ENCODE results near the gene ACADVL.
"Not testable (repeated sequence)": the region's sequence is repeated elsewhere in the genome, so short reads cannot be mapped to it uniquely, and the experiment has no call there.

Gene ACADVL

DNA sequence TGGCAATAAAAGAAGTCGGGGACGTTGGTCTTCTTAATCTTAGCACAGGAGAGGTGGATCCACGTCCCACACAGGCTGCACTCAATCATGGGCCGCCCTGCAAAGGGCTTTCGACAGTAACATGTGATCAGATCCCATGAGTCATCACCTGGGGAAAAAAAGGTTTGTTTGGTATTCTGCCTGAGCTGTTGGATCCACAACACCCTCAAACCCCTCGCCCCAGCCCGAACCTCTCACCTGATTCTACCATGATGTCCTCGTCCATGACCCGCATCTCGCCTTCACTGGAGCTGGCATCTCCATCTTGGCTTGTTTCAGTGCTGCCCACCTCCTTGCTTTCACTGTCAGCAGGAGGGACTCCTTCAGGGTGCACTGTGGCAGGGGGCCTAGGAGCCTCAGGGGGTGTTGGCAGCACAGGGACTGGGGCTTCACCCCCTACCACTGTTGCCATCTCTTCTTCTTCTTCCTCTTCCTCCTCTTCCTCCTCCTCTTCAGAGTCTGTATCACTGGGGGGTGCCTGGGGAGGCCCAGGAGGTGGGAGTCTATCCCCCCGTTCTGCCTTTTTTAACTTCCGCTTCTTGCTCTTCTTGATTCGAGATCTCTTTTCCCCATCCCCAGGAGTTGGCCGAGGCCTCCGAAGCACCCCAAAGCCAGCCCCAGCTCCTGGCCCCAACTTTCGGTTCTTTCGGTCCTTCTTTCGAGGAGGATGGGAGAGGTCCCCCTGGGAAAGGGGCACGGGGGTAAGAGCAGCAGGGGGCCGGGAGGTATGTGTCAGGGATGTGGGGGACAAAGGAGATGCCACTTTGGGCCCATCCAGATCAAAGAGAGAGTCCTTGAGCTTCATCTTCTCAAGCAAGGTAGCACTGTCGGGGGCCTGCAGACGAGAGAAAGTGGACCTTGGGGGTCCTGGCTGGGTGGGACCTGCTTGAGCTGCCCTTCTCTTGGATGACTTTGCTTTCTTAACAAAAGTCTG is 16.2 kb downstream of the ACADVL start:
- DNase-seq, result no peak

DNA sequence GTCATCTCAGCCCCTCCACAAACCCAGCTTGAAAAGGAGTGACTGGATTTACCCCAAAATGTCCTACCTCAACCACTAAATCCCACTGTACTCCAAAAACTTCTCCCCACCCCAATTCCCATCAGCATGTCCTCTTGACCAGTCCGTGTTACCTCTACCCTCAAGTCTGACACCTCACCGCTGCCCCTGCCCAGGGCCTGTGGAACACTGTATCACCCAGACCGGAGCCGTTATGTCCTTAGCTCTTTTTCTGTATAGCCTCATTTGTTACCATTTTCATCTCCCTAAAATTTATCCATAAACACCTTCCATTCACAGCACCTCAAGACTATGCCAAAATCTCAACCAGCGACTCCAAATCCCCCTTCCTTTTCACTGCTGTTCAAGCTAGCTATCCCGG is 17.1 kb downstream of the ACADVL start:
- no peak for DNase-seq

DNA sequence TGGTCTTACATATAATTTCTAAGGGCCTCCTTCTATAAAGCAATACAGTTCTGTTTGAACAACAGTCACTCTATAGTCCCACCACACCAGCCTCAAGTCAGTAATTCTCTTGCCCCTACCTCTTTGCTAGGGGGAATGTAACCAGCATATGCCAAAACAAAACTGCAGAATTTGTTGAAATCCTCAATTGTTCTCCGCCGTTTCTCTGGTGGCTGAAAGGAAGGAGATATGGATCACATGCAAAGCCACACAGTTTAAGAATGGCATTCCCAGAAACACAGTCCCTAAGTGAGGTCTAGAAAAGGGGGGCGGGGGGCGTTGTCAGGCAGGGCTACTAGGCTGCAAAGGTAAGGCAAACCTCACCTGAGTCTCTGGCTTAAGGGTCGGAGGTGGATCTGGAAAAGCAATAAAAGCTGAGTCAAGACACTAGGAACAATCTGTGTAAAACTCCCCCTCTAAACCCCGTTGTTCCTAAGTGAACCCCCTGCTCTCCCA is 17.6 kb downstream of the ACADVL start:
- no peak for DNase-seq

DNA sequence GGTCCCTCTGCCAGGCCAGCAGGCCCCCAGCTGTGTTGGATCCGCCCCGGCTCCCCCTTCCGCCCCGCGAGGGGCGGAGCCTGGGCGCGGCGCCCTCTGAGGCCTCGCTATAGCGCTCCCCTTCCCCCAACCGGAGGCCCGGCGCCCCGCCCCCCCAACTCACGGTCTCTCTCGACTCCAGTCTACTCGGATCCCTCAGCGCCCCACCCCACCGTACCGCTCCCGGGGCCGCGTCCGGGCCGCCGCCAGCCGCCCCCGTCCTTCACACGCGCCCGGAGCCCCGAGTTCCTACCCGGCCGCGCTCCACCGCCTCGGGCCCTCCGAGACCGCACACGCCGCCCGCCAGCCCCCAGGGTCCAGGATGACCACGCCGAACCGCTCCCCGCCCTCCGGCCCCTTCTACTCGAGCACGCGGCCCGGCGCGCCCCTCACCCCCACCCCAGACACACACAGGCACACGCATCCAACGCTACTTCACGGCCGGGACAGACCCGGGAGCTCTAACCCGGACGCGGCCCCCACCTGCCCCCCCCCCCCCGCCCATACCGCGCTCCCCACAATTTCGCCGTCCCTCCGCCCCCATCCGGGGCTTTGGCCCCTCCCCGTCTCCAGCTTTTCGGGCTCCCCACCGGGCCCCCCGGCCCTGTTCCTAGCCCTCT is 18.2 kb downstream of the ACADVL start:
- DNase-seq, result peak; percentile 77

DNA sequence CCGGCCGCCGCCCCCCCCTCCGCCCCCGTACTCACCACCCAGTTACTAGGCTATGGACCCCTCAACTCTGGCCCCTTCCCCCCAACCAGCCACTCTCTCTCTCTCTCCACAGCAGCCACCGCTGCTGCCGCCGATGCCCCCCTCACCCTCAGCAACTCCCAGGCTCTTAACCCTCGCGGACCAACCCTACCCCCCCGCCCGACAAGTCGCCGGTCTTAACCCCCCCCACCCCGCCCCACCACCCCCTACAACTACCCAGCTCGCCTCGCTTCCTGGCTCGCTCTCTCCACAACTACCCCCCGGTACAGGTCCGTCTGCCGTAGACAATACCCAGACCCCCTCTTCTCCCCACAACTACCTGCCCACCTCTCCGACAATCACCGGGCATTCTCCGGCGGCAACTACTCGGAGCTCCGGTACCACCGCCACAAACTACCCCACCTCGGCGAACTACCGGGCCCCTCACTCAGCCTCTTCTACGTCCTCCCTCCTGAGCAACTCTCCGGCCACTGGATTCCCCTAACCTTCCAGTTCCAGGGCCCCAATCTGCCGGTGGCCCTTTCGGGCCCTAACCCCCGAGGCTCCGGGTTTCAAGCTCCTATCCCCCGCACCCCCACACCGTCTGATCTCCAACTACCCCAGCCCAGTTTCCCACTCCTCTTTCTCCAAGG is 18.8 kb downstream of the ACADVL start:
- DNase-seq, result peak; percentile 37

DNA sequence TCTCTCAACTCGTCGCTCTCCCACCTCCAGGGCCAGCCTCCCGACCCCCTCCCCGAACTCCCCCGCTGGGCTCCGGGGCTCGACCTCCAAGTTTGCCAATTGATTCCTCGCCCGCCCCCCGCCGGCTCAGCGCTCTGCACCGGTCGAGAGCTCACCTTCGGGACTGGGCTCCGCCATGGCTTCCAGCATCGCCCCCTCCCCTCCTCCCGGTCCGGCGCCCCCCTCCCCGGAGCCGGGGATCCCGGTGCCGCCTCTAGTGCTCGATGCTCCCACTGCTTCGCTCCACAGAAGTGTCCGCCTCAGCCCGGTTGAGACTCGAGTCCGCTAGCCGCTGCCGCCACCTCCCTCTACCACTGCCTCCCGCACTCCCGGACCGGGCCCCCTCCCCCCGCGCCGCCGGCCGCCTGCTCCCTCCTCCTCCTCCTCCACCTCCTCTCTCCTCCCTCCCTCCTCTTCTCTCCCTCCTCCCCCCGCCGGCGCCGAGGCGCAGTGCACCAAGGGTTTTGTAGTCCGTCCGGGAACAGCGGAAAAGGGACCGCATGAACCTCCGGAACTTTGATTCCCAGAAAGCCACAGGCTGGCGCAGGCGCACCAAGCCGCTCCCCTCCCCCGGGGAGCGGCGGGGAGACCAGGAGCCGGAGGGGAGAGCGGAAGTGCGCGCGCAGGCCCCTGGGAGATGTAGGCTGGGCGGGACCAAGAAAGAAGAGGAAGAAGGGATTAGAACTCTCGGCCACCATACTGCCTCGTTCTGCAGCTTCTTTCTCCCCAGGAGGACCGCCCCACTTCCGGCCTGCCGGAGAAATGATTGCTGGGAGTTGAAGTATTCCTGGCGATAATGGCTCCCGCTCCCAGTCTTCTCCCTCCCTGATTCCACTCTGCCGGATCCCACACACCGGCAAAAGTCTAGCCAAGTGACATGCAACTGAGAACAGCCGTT is 19.6 kb downstream of the ACADVL start, which contains the start of gene PHF23:
PHF23 (minus strand) TSS at position 367 of the 937 bp plus-strand sequence; CDS start at position 189, 178 bp downstream.
- DNase-seq, result peak; percentile 100

DNA sequence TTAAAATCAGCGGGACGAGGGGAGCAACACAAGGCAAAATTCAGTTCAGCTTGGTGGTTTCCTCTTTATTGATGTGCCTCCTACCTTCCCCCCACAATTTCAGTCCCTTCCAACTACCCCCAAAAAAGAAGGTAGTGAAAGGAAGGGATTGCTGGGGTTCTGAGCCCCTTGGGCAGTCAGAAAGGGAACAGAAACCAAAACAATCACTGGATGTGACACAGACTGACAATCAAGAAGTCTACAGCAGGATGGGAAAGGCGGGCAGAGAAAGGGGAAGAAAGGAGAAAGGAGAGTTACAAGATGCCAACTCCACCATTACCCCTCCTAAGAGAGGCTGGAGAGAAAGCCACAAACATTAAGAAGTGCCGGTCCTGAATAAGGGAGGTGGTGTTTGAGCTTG is 20.6 kb downstream of the ACADVL start:
- DNase-seq, result no peak

DNA sequence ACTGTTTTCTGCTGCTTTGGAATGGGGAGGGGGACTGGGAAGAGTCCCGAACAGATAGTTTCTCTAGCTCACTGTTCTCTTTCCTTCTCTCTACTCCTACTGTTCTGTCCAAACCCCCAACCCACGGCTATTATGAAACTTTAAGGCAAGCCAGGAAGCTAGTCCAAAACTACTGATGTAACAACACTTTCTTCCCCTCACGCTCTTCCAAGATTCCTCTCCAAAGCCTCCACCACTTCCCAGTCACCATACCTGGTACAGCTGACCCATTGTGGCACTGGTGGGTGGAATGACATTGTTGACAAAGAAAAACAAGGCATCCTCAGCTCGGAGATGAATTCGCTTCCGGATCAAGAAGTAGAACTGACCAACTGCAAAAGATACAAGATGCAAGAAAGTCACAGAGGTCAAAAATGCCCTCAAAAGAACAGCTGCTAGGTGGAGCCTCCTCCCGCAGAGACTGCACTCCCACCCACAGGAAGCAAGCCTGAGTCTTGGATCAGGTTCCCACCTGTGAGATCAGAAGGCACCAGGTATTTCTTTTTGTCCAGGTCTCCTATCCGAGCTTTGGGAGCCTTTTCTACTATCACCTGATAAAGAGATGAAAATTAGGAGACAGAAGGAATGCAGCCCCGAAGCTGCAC is 21.5 kb downstream of the ACADVL start:
- DNase-seq, result no peak

DNA sequence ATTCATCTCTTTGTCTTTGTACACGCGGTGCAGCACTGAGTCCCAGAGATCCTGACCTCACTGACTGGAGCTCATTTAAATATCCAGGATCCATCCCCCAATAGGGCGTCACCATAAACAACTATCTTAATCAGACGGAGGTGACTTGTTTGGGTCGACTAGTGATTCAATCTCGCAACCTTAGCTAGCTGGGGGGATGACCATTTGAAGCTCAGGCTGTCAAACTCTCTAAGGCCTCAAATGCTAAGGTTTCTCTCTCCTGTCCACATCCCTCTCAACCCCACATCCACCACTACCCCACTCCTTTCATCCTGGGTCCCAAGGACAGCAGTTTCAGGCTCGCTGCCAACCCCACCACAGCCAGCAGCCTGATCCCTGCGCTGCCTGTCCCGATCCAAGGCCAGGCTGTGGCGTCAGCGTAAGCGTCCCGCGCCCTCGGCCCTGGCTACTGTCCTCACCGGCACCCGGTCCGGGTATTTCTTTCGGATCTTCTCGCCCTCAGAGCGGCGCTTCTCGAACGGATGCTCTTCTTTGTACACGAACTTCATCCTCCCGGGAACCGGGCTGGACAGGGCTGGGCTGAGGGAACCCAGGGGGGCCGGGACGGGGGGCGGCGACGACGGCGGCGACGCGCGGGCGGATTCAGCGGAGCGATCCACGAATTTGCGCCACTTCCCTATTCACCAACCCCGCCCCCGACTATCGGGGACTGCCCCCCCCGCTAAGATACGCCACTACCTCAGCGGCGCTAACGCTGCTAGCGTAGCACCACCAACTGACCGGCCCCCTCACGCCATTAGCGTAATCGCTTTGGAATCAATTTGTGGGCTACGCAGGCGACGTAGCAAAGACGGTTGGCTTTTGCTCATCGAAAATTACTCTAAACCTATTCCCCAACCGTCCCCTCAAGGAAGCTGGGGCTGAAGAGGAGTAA is 22.3 kb downstream of the ACADVL start, which contains the start of gene GABARAP:
GABARAP (minus strand) TSS at position 667 of the 934 bp plus-strand sequence; CDS start at position 548, 119 bp downstream.
- DNase-seq, result peak; percentile 93

DNA sequence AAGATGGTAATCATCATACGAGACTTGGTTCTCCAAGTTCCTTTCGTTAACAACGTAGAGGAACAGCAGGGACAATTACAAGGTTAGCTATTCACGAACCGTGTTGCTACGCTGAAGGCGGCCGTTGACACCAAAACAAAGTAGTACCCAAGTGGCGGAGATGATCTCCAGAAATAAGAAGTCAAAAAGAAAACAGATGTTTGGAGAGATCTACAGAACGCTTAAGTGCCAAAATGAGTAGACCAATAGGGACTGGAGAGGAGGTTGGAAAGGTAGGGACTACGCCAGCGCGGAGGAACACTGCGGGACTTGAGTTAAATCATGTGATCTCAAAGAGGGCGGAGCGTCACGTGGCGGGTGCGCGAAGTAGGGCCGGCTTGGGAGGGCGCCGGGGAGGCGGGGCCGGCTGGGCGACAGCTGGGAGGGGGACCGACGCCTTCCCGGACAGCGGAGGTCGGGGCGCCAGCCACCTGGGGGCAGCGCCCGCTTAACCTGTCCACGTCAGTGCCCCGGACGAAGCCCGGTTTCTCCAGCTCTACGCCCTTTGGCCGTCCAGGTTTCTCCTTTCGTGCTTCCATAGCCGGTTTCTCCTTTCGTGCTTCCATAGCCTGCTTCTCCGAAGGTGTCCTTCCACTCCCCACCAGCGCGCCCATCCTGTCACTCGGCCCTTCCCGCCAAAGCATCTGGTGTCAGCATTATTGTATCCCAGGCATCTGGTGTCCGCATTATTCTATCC is 23.1 kb downstream of the ACADVL start:
- DNase-seq, result peak; percentile 97

DNA sequence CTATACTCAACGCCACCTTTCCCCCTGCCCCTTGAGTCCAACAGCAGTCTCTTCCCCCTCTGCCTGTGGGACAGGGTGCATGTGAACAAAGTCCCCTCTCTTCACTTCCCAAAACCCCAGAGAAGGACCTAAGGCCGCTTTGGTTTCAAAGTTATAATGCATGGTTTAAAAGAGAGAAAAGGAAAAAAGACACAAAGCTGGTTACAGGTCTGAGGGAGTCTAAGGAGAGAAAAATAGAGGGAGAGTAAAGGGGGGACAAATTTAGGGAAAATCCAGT is 23.7 kb downstream of the ACADVL start:
- no peak for DNase-seq

DNA sequence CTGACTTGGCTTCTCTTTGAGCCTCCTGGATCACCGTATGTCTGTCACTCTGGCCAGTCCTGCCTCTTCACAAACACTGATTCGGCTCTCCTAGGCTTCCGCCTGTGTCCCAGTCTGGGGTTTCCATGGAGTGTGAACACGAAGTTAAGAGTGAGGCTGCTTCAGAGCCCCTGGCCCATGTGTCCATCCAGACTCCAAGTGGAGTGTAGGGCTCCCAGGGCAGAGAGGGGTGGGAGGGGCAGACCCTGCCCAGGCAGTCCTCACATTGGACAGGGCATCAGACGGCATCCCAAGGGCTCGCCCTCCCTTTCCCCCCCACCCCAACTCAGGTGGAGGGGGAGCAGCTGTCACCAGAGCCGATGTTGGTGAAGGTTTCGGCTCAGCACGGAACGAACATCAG is 24.1 kb downstream of the ACADVL start:
- not testable (repeated sequence) for DNase-seq

DNA sequence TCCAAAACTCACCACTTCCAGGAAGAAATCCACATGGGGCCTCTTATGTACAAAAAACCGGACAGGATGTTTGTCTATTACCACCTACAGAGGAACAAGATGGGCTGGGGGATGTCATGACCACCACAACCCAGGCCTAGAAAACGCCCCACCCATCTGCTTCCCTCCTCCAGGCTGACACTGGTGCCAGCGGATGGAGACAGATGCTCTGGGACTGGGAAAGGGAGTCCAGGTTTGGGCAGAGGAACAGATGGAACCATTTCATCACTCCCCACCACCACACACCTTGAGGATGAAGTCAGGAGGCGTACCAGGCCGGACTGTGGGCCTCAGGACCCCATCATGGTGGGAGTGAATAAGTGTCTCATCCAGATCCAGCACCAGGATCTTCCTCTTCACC is 27.0 kb downstream of the ACADVL start:
- no peak for DNase-seq

DNA sequence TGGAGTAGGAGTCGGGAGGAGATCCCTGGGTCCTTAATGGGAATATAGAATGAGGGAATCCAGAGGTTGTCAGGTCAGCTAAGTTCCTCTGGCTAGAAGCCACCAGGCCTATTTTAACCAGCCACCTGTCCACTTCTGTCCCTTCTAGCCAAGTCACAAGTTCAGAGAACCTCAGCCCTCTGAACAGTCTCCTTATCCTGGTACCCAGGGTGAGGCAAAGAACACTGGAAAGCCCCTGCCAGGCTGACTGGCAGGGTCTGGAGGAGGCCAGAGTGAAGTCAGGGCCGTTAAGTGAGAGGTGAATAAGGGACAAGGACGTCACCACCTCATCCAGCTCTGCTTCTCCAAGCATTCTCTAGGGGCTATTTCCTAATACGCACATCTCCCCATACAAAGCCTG is 29.1 kb downstream of the ACADVL start:
- DNase-seq, result no peak

DNA sequence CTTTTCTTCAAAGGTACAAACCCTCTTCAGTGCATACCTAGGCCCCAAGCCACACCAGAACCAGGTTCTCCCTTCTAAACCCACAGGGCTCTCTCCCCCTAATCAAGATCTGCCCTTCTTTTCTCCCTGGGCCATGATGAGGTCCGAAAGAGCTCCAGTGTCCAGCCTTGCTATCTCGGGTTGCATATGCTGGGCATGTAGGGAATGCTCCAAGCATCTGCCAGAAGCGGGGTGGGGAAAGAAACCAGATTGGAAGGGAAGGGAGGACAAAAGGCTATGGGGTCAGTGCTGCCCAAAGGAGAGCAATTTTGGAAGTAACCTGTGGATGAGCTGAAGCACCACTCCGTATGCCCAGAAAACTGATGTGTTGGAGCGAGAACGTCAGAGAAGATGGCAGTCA is 29.5 kb downstream of the ACADVL start:
- no peak for DNase-seq

DNA sequence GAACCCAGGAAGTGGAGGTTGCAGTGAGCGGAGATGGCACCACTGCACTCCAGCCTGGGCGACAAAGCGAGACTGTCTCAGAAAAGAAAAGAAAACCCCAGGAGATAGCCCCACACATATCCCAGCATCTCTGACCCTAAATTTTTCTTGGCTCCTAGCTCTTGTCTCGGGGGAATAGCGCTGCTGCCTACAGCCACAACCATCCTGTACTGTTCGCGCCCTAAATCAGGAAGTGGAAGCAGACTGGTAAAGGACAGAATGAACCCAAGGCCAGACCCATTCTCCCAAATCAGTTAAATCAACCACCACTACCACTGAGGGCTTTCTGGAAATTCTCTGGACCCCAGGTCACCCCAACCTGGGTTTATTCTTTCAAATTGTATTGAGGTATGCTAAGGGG is 30.1 kb downstream of the ACADVL start:
- DNase-seq, result no peak

DNA sequence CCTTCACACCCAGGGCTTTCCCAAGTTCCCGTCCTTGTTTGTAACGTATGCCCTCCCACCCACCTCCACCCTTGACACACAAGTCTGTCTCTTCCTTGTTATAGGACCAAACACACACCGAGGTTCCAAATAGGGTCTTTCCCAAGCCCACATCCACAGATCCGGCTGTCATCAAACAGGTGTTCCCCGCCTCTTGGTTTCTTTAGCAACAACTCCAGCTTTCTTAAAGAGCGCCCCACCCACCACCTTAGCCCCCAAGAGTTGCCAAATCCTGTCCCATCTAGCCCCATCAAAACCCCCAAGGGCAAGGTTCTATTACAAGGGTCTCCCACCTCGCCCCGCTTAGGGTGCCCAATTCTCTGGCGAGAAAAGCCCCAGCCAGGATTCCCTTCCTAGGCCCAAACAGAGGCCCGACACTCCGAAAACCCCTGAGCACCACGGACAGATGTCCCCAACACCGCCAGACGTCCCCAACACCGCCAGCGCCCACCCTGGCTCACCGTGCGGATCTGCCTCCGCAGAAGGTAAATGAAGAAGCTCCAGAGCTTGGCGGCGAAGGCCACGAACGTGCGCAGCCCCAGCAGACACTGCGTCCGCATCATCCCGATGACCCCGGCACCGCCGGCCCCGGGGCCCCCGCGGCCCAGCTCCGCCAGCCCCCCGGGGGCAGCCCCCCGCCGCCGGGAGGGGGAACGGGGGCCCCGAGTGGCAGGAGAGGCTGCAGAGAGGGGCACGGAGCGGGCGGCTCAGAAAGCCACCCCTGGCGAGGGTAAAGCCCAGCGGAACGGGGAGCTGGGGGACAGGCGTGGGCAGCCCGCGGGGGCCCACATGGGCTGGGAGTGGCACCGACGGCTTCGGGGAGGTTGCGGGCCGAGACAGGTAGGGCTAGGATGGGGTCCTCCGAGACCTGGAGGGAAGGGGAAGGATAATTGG is 31.2 kb downstream of the ACADVL start:
- DNase-seq, result no peak

DNA sequence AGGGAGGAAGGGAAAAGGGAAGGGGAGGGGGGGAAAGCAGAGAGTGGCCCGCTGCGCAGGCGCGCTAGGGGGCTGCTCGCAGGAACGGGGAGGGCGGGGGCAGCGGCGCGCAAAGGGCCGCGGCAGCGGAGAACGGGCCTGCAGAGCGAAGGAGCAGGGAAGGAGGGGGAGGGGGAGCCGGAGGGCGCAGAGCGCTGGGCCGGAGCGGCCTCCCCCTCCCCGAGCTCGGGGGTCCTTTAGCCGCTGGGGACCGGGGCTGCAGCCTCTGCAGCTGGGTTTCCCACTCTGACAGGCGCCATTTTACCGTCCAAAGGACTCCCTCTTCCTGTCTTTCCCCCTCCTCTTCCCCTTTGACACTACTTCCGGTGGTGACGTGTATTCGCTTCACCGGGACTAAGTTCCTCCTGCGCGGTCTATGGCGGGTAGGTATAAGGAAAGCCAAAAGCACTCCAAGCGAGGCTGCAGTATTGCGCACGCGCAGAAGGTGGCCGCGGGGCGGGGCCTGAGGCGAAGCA is 32.0 kb downstream of the ACADVL start, which contains the start of gene CTDNEP1:
CTDNEP1 (minus strand) TSS at position 74 of the 515 bp plus-strand sequence. CDS start 438 bp downstream, outside the sequence.
- DNase-seq, result peak; percentile 100
